SK-N-DZ (cell line): ENCODE data around the gene DEFB112.

ENCODE experiments used
- DNase-seq: peaks from one replicate; pipeline ENCODE4 v3.0.0-alpha.2; 2015; ENCODE audit warnings: low spot score

Gene DEFB112

DNA sequence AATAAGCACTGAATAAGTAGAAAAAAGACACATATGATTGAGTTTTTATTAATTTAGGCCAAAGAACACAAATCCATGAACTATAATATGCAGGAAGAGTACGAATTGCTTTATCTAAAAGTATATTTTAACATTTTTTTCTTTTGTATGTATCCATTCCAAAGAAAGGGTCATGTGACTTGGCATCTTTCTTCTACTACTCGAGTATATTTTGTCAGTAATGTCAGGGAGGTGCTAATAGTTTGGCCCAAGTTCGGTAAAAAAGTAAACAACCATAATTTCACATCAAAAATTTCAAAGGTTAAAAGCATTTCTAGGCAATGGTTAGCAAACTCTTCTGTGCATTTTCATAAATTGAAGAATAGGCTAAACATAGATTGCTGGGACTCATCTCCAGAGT, 46.6 kb downstream of the DEFB112 start:
- no peak for DNase-seq

DNA sequence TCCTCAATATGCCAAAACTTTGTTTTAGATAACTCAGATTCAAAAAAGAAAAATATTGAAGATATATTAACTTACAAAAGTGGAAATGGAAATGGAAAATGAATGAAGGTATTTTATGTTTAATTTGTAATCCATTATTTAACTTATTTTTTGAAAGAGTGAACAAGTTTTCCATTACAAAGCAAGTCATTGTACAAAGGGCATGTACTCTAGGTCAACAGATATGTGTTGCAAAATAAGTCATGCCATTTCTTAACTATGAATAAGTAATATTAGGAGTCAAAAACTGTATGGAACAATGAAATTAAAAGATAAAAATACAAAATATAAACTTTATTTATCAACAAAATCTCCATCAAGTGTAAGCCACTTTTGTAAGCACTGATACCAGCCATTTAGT, 54.5 kb downstream of the DEFB112 start:
- DNase-seq = no peak
